Gastrocnemius medialis (tissue), 4 donors: ENCODE measurements around the gene SLC6A16.

Source experiments
- POLR2A ChIP-seq, 2 donors: fragments of 450-650 bp; IDR thresholded peaks; one replicate each; pipeline ENCODE4 v1.6.1; 2017; ENCODE audit warnings: antibody characterized with exemption in 2 of 2, mild to moderate bottlenecking in 2 of 2, moderate library complexity in 2 of 2
- TF ChIP-seq, protein P1 (sequence below), 5 experiments: fragments of 450-650 bp in 3 of 5; fragments of 200-600 bp in 2 of 5; sonication (generic) in 2 of 5; IDR thresholded peaks in 4 of 5; conservative IDR thresholded peaks in 1 of 5; 1 replicate in 4 of 5; 2 replicates in 1 of 5; pipeline ENCODE4 v1.5.1; 2016 to 2019; ENCODE audit warnings: antibody characterized with exemption in 5 of 5, mild to moderate bottlenecking in 3 of 5, moderate library complexity in 3 of 5

DNA sequence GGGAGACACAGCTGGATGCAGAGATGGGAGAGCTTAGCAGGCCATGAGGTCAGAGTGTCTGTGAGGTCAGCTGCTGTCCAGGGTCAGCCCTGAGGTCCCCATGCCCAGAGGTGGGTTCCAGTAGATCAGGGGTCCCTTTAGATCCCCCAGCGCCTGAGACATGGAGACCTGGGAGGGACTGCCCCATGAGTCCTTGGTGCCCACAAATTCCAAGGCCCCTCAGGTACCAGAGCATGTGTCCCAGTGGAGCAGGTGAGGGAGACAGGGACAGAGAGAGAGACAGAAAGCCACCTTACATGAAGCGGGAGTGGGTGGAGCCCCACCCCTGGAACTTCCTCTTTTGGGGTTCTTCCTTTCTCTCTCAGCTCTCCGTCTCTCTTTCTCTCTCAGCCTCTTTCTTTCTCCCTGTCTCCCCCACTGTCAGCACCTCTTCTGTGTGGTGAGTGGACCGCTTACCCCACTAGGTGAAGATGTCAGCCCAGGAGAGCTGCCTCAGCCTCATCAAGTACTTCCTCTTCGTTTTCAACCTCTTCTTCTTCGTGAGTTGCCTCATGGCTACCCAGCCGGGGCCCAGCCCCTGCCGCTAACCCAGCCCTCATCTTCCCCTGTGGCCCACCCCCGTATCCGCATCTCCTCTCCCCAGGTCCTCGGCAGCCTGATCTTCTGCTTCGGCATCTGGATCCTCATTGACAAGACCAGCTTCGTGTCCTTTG is 10.2 kb upstream of the SLC6A16 start, which contains the start of gene CD37:
- TF ChIP-seq, protein P1, sequence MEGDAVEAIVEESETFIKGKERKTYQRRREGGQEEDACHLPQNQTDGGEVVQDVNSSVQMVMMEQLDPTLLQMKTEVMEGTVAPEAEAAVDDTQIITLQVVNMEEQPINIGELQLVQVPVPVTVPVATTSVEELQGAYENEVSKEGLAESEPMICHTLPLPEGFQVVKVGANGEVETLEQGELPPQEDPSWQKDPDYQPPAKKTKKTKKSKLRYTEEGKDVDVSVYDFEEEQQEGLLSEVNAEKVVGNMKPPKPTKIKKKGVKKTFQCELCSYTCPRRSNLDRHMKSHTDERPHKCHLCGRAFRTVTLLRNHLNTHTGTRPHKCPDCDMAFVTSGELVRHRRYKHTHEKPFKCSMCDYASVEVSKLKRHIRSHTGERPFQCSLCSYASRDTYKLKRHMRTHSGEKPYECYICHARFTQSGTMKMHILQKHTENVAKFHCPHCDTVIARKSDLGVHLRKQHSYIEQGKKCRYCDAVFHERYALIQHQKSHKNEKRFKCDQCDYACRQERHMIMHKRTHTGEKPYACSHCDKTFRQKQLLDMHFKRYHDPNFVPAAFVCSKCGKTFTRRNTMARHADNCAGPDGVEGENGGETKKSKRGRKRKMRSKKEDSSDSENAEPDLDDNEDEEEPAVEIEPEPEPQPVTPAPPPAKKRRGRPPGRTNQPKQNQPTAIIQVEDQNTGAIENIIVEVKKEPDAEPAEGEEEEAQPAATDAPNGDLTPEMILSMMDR (IDR thresholded peaks at IDR 0.05 in 4 of 5, conservative IDR thresholded peaks at IDR 0.05 in 1 of 5): no peak
- TF ChIP-seq POLR2A (IDR thresholded peaks at IDR 0.05): no peak
